Measurements from ENCODE around the gene CYP39A1. TPM values are rescaled to one million over a fixed set of nuclear protein-coding genes. Genes with fewer than 3 reads are reported as not detected.
A peak's percentile ranks its signal among the peaks of the same experiment; 100 is the strongest.

Gene CYP39A1
- total RNA-seq, 1 donor = 4.3 TPM

- H4K20me1 ChIP-seq (ENCODE audit: insufficient read depth, low read length) = no peaks in the 10 kb centered on the region
- DNase-seq (ENCODE audit: insufficient read length, low spot score, missing footprints) = no peak
- no peak overlapping the region for H3K4me2 ChIP-seq (ENCODE audit: insufficient read depth, low read length)
- H2AFZ ChIP-seq (ENCODE audit: low read length) = no peak overlapping the region
- no peaks in the 10 kb centered on the region for H3K9me3 ChIP-seq (ENCODE audit: low read depth, low read length)
- TF ChIP-seq, protein P1, sequence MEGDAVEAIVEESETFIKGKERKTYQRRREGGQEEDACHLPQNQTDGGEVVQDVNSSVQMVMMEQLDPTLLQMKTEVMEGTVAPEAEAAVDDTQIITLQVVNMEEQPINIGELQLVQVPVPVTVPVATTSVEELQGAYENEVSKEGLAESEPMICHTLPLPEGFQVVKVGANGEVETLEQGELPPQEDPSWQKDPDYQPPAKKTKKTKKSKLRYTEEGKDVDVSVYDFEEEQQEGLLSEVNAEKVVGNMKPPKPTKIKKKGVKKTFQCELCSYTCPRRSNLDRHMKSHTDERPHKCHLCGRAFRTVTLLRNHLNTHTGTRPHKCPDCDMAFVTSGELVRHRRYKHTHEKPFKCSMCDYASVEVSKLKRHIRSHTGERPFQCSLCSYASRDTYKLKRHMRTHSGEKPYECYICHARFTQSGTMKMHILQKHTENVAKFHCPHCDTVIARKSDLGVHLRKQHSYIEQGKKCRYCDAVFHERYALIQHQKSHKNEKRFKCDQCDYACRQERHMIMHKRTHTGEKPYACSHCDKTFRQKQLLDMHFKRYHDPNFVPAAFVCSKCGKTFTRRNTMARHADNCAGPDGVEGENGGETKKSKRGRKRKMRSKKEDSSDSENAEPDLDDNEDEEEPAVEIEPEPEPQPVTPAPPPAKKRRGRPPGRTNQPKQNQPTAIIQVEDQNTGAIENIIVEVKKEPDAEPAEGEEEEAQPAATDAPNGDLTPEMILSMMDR (IDR thresholded peaks at IDR 0.05; ENCODE audit: extremely low read depth, low read depth, low read length) = no peak
- no peaks in the 10 kb centered on the region for H3K27me3 ChIP-seq (ENCODE audit: insufficient read depth, low read length)
- H3K36me3 ChIP-seq (ENCODE audit: insufficient read depth, low read length) = no peaks in the 10 kb centered on the region
- H3K79me2 ChIP-seq (ENCODE audit: insufficient read depth, low read length) = no peaks in the 10 kb centered on the region
- H3K27ac ChIP-seq (ENCODE audit: low read depth, low read length) = no peak overlapping the region
- H3K4me1 ChIP-seq (ENCODE audit: insufficient read depth, low read length) = no peaks in the 10 kb centered on the region
- H3K4me3 ChIP-seq (ENCODE audit: insufficient read depth, low read length) = no peak overlapping the region
Measured at GRCh38 chr6:46586906-46587305, 65.7 kb downstream of the CYP39A1 start.

- Histone ChIP-seq H3K27me3 (ENCODE audit: insufficient read depth, low read length) (no peaks in the 10 kb centered on the region), H4K20me1 (ENCODE audit: insufficient read depth, low read length) (no peaks in the 10 kb centered on the region), H2AFZ (ENCODE audit: low read length) (no peak overlapping the region), H3K79me2 (ENCODE audit: insufficient read depth, low read length) (no peaks in the 10 kb centered on the region), H3K9me3 (ENCODE audit: low read depth, low read length) (no peaks in the 10 kb centered on the region), H3K36me3 (ENCODE audit: insufficient read depth, low read length) (no peaks in the 10 kb centered on the region), H3K27ac (ENCODE audit: low read depth, low read length) (no peak overlapping the region), H3K4me2 (ENCODE audit: insufficient read depth, low read length) (no peak overlapping the region), H3K4me3 (ENCODE audit: insufficient read depth, low read length) (no peak overlapping the region), H3K4me1 (ENCODE audit: insufficient read depth, low read length) (no peaks in the 10 kb centered on the region)
- TF ChIP-seq, protein P1 (IDR thresholded peaks at IDR 0.05; ENCODE audit: extremely low read depth, low read depth, low read length) = no peak
- DNase-seq (ENCODE audit: insufficient read length, low spot score, missing footprints) = no peak
Measured at GRCh38 chr6:46584586-46584985, 68.0 kb downstream of the CYP39A1 start.

GRCh38 chr6:46583721-46584120 lies 68.9 kb downstream of the CYP39A1 start:
- Histone ChIP-seq H3K4me2 (ENCODE audit: insufficient read depth, low read length) (no peak overlapping the region), H3K9me3 (ENCODE audit: low read depth, low read length) (no peaks in the 10 kb centered on the region), H3K4me1 (ENCODE audit: insufficient read depth, low read length) (no peaks in the 10 kb centered on the region), H3K27me3 (ENCODE audit: insufficient read depth, low read length) (no peaks in the 10 kb centered on the region), H4K20me1 (ENCODE audit: insufficient read depth, low read length) (no peaks in the 10 kb centered on the region), H2AFZ (ENCODE audit: low read length) (peak overlapping the region; percentile 27), H3K4me3 (ENCODE audit: insufficient read depth, low read length) (no peak overlapping the region), H3K36me3 (ENCODE audit: insufficient read depth, low read length) (no peaks in the 10 kb centered on the region), H3K79me2 (ENCODE audit: insufficient read depth, low read length) (no peaks in the 10 kb centered on the region), H3K27ac (ENCODE audit: low read depth, low read length) (no peak overlapping the region)
- TF ChIP-seq, protein P1 (IDR thresholded peaks at IDR 0.05; ENCODE audit: extremely low read depth, low read depth, low read length) = no peak
- DNase-seq (ENCODE audit: insufficient read length, low spot score, missing footprints) = no peak

DNA sequence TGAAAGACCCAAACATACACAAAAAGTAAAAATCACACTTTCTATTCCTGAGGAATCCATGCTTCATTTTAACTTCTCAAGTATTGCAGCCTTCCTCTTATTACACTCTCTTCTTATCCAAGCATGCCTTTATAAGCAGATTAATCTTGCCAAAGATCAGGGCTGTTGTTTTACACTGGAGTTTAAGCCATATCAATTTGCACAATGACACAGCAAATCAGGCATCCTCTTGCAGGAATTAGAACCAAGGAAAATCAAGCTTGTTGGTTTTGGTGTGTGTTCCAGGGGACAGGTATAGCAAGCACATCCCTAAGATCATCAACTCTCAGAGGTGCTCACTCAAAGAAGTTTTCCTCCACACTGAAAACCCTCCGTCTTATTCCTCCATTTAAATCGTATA lies 69.5 kb downstream of the CYP39A1 start:
- H3K9me3 ChIP-seq (ENCODE audit: low read depth, low read length) = no peaks in the 10 kb centered on the region
- H3K4me2 ChIP-seq (ENCODE audit: insufficient read depth, low read length) = no peak overlapping the region
- no peak overlapping the region for H3K27ac ChIP-seq (ENCODE audit: low read depth, low read length)
- TF ChIP-seq, protein P1 (IDR thresholded peaks at IDR 0.05; ENCODE audit: extremely low read depth, low read depth, low read length) = no peak
- H3K4me1 ChIP-seq (ENCODE audit: insufficient read depth, low read length) = no peaks in the 10 kb centered on the region
- no peaks in the 10 kb centered on the region for H3K27me3 ChIP-seq (ENCODE audit: insufficient read depth, low read length)
- H3K79me2 ChIP-seq (ENCODE audit: insufficient read depth, low read length) = no peaks in the 10 kb centered on the region
- no peak for DNase-seq (ENCODE audit: insufficient read length, low spot score, missing footprints)
- H3K36me3 ChIP-seq (ENCODE audit: insufficient read depth, low read length) = no peaks in the 10 kb centered on the region
- no peak overlapping the region for H3K4me3 ChIP-seq (ENCODE audit: insufficient read depth, low read length)
- no peaks in the 10 kb centered on the region for H4K20me1 ChIP-seq (ENCODE audit: insufficient read depth, low read length)
- H2AFZ ChIP-seq (ENCODE audit: low read length) = peak overlapping the region; percentile 27
